Epithelial cell of proximal tubule (primary cell): ENCODE data around the gene OLIG1. TPM values are rescaled to one million over a fixed set of nuclear protein-coding genes. Genes with fewer than 3 reads are reported as not detected.

Source experiments
- DNase-seq: peaks from one replicate; pipeline ENCODE4 v3.0.0-alpha.2; 2011; ENCODE audit warnings: low read depth
- H3K4me3 ChIP-seq: 2 replicates; pipeline ENCODE4 v1.5.1; 2011; ENCODE audit warnings: low read depth, mild to moderate bottlenecking, low read length
- total RNA-seq: library from RNA; depleted of rRNA; stranded (reverse); fragments of >200 nt; gene quantifications from 2 replicates; pipeline ENCODE4 v1.2.3, GENCODE V29; 2015
- TF ChIP-seq, protein P1 (sequence below): conservative IDR thresholded peaks from 2 replicates; pipeline ENCODE4 v1.5.1; 2012; ENCODE audit warnings: low read depth, mild to moderate bottlenecking, low read length

OLIG1 gene
- total RNA-seq, 1 donor from 2014 or later: not detected

DNA sequence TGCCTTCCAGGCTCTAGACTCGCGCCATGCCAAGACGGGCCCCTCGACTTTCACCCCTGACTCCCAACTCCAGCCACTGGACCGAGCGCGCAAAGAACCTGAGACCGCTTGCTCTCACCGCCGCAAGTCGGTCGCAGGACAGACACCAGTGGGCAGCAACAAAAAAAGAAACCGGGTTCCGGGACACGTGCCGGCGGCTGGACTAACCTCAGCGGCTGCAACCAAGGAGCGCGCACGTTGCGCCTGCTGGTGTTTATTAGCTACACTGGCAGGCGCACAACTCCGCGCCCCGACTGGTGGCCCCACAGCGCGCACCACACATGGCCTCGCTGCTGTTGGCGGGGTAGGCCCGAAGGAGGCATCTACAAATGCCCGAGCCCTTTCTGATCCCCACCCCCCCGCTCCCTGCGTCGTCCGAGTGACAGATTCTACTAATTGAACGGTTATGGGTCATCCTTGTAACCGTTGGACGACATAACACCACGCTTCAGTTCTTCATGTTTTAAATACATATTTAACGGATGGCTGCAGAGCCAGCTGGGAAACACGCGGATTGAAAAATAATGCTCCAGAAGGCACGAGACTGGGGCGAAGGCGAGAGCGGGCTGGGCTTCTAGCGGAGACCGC, 46.3 kb upstream of the OLIG1 start:
- no peak for DNase-seq
- TF ChIP-seq, protein P1, sequence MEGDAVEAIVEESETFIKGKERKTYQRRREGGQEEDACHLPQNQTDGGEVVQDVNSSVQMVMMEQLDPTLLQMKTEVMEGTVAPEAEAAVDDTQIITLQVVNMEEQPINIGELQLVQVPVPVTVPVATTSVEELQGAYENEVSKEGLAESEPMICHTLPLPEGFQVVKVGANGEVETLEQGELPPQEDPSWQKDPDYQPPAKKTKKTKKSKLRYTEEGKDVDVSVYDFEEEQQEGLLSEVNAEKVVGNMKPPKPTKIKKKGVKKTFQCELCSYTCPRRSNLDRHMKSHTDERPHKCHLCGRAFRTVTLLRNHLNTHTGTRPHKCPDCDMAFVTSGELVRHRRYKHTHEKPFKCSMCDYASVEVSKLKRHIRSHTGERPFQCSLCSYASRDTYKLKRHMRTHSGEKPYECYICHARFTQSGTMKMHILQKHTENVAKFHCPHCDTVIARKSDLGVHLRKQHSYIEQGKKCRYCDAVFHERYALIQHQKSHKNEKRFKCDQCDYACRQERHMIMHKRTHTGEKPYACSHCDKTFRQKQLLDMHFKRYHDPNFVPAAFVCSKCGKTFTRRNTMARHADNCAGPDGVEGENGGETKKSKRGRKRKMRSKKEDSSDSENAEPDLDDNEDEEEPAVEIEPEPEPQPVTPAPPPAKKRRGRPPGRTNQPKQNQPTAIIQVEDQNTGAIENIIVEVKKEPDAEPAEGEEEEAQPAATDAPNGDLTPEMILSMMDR: no peak
- H3K4me3 ChIP-seq: no peak overlapping the region

DNA sequence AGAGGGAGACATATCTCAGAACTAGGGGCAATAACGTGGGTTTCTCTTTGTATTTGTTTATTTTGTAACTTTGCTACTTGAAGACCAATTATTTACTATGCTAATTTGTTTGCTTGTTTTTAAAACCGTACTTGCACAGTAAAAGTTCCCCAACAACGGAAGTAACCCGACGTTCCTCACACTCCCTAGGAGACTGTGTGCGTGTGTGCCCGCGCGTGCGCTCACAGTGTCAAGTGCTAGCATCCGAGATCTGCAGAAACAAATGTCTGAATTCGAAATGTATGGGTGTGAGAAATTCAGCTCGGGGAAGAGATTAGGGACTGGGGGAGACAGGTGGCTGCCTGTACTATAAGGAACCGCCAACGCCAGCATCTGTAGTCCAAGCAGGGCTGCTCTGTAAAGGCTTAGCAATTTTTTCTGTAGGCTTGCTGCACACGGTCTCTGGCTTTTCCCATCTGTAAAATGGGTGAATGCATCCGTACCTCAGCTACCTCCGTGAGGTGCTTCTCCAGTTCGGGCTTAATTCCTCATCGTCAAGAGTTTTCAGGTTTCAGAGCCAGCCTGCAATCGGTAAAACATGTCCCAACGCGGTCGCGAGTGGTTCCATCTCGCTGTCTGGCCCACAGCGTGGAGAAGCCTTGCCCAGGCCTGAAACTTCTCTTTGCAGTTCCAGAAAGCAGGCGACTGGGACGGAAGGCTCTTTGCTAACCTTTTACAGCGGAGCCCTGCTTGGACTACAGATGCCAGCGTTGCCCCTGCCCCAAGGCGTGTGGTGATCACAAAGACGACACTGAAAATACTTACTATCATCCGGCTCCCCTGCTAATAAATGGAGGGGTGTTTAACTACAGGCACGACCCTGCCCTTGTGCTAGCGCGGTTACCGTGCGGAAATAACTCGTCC, 45.5 kb upstream of the OLIG1 start:
- no peak overlapping the region for H3K4me3 ChIP-seq
- TF ChIP-seq, protein P1: no peak
- no peak for DNase-seq

DNA sequence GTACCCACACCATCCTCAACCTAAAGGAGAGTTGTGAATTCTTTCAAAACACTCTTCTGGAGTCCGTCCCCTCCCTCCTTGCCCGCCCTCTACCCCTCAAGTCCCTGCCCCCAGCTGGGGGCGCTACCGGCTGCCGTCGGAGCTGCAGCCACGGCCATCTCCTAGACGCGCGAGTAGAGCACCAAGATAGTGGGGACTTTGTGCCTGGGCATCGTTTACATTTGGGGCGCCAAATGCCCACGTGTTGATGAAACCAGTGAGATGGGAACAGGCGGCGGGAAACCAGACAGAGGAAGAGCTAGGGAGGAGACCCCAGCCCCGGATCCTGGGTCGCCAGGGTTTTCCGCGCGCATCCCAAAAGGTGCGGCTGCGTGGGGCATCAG, 44.8 kb upstream of the OLIG1 start:
- DNase-seq: no peak
- no peak overlapping the region for H3K4me3 ChIP-seq
- TF ChIP-seq, protein P1: no peak

DNA sequence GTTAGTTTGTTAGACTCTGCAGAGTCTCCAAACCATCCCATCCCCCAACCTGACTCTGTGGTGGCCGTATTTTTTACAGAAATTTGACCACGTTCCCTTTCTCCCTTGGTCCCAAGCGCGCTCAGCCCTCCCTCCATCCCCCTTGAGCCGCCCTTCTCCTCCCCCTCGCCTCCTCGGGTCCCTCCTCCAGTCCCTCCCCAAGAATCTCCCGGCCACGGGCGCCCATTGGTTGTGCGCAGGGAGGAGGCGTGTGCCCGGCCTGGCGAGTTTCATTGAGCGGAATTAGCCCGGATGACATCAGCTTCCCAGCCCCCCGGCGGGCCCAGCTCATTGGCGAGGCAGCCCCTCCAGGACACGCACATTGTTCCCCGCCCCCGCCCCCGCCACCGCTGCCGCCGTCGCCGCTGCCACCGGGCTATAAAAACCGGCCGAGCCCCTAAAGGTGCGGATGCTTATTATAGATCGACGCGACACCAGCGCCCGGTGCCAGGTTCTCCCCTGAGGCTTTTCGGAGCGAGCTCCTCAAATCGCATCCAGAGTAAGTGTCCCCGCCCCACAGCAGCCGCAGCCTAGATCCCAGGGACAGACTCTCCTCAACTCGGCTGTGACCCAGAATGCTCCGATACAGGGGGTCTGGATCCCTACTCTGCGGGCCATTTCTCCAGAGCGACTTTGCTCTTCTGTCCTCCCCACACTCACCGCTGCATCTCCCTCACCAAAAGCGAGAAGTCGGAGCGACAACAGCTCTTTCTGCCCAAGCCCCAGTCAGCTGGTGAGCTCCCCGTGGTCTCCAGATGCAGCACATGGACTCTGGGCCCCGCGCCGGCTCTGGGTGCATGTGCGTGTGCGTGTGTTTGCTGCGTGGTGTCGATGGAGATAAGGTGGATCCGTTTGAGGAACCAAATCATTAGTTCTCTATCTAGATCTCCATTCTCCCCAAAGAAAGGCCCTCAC, 44.2 kb upstream of the OLIG1 start, which contains the start of gene OLIG2:
Gene OLIG2, plus strand, starts transcription at position 447 of the 954 bp plus-strand sequence. CDS start 928 bp downstream, outside the sequence.
- no peak for DNase-seq

DNA sequence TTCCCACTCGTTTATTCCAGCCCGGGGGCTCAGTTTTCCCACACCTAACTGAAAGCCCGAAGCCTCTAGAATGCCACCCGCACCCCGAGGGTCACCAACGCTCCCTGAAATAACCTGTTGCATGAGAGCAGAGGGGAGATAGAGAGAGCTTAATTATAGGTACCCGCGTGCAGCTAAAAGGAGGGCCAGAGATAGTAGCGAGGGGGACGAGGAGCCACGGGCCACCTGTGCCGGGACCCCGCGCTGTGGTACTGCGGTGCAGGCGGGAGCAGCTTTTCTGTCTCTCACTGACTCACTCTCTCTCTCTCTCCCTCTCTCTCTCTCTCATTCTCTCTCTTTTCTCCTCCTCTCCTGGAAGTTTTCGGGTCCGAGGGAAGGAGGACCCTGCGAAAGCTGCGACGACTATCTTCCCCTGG, 43.5 kb upstream of the OLIG1 start:
- no peak overlapping the region for H3K4me3 ChIP-seq
- no peak for DNase-seq
- TF ChIP-seq, protein P1: no peak

More for the DNA sequence above, 44.2 kb upstream of the OLIG1 start, which contains the start of gene OLIG2:
- TF ChIP-seq, protein P1: no peak
- H3K4me3 ChIP-seq: no peak within 1 kb of the TSS

DNA sequence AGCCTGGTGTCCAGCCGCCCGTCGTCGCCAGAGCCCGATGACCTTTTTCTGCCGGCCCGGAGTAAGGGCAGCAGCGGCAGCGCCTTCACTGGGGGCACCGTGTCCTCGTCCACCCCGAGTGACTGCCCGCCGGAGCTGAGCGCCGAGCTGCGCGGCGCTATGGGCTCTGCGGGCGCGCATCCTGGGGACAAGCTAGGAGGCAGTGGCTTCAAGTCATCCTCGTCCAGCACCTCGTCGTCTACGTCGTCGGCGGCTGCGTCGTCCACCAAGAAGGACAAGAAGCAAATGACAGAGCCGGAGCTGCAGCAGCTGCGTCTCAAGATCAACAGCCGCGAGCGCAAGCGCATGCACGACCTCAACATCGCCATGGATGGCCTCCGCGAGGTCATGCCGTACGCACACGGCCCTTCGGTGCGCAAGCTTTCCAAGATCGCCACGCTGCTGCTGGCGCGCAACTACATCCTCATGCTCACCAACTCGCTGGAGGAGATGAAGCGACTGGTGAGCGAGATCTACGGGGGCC, 43.0 kb upstream of the OLIG1 start:
- TF ChIP-seq, protein P1: no peak
- DNase-seq: no peak

More for the DNA sequence above, 43.0 kb upstream of the OLIG1 start:
- H3K4me3 ChIP-seq: no peak overlapping the region
